Measurements from ENCODE around the gene DNMT1. TPM values are rescaled to one million over a fixed set of nuclear protein-coding genes. Genes with fewer than 3 reads are reported as not detected.
A peak's percentile ranks its signal among the peaks of the same experiment; 100 is the strongest.

Gene DNMT1
- total RNA-seq, 1 experiment from 2014 or later: 227 TPM

- Histone ChIP-seq H4K5ac (ENCODE audit: insufficient read length, low read depth, low read length) (no peak overlapping the region), H2BK15ac (ENCODE audit: low read depth, low read length) (no peak overlapping the region), H2AK5ac (ENCODE audit: insufficient read length, low read length) (no peak overlapping the region), H4K8ac (replicated peaks; ENCODE audit: insufficient read length, low read depth, low read length) (no peak overlapping the region), H4K20me1 (ENCODE audit: control insufficient read depth, insufficient read depth, insufficient read length) (no peaks in the 10 kb centered on the region), H3K23ac (ENCODE audit: insufficient read length, low read depth, low read length) (no peak overlapping the region), H3K4me1 (ENCODE audit: insufficient read depth, low read length) (no peaks in the 10 kb centered on the region), H3K9me3 (ENCODE audit: control insufficient read depth, low read depth, low read length) (no peaks in the 10 kb centered on the region), H3T11ph (ENCODE audit: low read length) (no peak overlapping the region), H2BK12ac (ENCODE audit: insufficient read length, low read depth, low read length) (no peak overlapping the region), H3K9ac (ENCODE audit: extremely low read depth, insufficient read length, low read length) (no peak overlapping the region), H3K79me2 (ENCODE audit: insufficient read depth, low read length) (no peaks in the 10 kb centered on the region), H3K23me2 (ENCODE audit: insufficient read length, low read depth, low read length, poor library complexity, severe bottlenecking) (peaks cover 13% of the 10 kb centered on the region), H3K27ac (ENCODE audit: insufficient read length, low read depth, low read length) (no peak overlapping the region), H2AFZ (ENCODE audit: low read length) (no peak overlapping the region), H2BK5ac (ENCODE audit: insufficient read length, low read length) (no peak overlapping the region), H3K4me2 (ENCODE audit: insufficient read depth, insufficient read length, low read length) (no peak overlapping the region), H2BK20ac (ENCODE audit: low read depth, low read length, poor library complexity, severe bottlenecking) (no peak overlapping the region), H3K4ac (ENCODE audit: low read depth, low read length) (no peak overlapping the region), H3K14ac (ENCODE audit: insufficient read depth, low read length) (no peak overlapping the region), H2BK120ac (ENCODE audit: low read depth, low read length, poor library complexity, severe bottlenecking) (no peak overlapping the region), H3K18ac (ENCODE audit: insufficient read length, low read depth, low read length) (no peak overlapping the region), H3K27me3 (ENCODE audit: insufficient read depth, low read length) (no peaks in the 10 kb centered on the region), H3K79me1 (ENCODE audit: insufficient read depth, low read depth, low read length, poor library complexity, severe bottlenecking) (no peaks in the 10 kb centered on the region), H4K91ac (ENCODE audit: insufficient read length, low read depth, low read length) (no peak overlapping the region), H3K56ac (ENCODE audit: insufficient read length, low read depth, low read length) (no peak overlapping the region)
- peaks cover 3 to 13% (median 8%) of the 10 kb centered on the region in 3 experiments; a peak in 6 of 7 replicates for H3K36me3 Mint-ChIP-seq (ENCODE audit: insufficient read depth in 1 of 3, low read depth in 3 of 3)
- no CpG with 5 or more reads among the region's 13 CpGs for WGBS (ENCODE audit: extremely low coverage, insufficient read length, low lambda C conversion rate)
- no peak for DNase-seq
- TF ChIP-seq CTCF (conservative IDR thresholded peaks at IDR 0.05): no peak
- no peak overlapping the region for H3K4me3 Mint-ChIP-seq
- peaks cover 8 to 16% of the 10 kb centered on the region in 2 experiments for H3K4me1 Mint-ChIP-seq
- H3K27me3 Mint-ChIP-seq (ENCODE audit: low read depth): no peaks in the 10 kb centered on the region; the same call in none of the 2 replicates
- H3K9me3 Mint-ChIP-seq: no peaks in the 10 kb centered on the region
- peak overlapping the region in 1 of 3 experiments; percentile 30; a peak in 2 of 7 replicates for H3K27ac Mint-ChIP-seq
These were observed 31.7 kb upstream of the DNMT1 start for GRCh38 chr19:10226376-10227025.

All from H9 (cell line).